GM21619 (cell line): ENCODE results near the gene RMRP.
A peak's percentile ranks its signal among the peaks of the same experiment; 100 is the strongest.
"Not testable (repeated sequence)": the region's sequence is repeated elsewhere in the genome, so short reads cannot be mapped to it uniquely, and the experiment has no call there.

Experiments used
- ATAC-seq: cut with Tn5 transposase; IDR thresholded peaks from one replicate; pipeline ENCODE4 v1.9.1; 2021; ENCODE audit not compliant: unreplicated experiment

Gene RMRP

GRCh38 chr9:35615981-35616680 is 41.7 kb downstream of the RMRP start:
- ATAC-seq = no peak

GRCh38 chr9:35612843-35613242 is 45.0 kb downstream of the RMRP start:
- no peak for ATAC-seq

DNA sequence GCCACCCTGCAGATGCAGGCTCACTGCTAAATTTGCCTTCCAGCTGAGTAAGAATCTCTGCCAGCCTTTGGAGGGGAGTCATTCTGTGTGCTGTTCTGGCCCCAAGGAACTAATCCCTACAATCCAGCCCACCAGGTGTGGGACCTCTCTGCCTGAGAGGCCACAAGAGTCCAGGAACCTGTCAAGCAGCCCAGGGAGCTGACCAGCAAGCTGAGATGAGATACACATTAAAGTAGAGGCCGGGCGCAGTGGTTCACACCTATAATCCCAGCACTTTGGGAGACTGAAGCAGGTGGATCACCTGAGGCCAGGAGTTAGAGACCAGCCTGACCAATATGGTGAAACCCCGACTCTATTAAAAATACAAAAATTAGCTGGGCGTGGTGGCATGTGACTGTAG is 45.8 kb downstream of the RMRP start:
- ATAC-seq = not testable (repeated sequence)

DNA sequence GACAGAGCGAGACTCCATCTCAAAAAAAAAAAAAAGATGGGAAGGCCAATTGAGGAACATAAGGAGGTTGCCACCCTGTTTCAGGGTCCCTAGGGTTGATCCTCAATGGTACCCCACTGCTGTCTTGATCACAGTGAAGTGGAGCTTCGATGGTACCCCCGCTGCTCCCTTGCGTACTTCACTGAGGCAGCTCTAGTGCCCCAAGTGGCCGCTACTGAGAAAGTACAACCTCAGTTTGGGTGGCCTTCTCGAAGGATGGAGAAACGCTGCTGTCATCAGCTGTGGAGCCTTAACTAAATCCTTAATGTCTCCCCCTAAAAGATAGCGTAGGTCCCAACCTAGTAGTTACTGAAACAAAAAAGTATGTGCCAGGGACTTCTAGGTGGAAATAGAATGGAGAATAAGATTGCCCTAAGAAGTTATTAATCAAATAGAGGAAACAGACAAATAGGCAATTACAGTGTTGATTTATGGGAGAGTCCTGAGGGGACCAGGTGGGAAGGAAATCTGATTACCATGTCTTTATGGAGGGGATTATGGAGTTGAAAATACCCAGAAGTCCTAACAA is 46.5 kb downstream of the RMRP start:
- peak; percentile 58 for ATAC-seq

DNA sequence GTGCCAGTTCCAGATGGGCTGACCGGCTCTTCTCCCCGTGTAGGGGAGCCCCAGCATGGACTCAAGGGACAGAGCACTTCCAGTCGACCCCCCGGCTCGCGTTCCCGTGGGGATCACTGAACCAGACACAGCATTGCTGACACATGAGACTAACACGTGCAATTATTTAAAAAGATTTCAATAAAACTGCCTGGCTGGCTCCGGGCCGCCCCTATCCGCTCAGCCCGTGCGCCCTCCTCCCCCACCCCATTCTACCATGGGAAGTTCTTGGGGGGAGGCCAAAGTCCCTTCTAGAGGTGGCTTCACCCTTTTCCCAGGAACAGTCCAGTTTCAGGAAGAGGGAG is 48.0 kb downstream of the RMRP start:
- no peak for ATAC-seq

DNA sequence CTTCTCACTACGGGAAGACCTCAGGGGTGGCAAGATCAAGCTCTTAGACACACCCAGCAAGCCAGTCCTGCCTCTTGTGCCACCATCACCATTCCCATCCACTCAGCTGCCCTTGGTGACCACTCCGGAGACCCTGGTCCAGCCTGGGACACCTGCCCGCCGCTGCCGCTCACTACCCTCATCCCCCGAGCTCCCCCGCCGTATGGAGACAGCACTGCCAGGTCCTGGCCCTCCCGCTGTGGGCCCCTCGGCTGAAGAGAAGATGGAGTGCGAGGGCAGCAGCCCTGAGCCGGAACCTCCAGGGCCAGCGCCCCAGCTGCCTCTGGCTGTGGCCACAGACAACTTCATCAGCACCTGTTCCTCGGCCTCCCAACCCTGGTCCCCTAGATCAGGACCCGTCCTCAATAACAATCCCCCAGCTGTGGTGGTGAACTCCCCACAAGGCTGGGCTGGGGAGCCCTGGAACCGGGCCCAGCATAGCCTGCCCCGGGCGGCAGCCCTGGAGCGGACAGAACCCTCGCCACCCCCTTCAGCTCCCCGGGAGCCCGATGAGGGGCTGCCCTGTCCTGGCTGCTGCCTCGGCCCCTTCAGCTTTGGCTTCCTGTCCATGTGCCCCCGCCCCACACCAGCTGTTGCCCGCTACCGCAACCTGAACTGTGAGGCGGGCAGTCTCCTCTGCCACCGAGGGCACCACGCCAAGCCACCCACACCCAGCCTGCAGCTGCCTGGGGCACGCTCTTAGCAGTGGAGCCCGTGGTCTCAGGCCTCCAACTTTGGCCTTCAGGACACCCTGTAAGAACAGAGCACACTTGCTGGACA is 48.6 kb downstream of the RMRP start:
- ATAC-seq = no peak

DNA sequence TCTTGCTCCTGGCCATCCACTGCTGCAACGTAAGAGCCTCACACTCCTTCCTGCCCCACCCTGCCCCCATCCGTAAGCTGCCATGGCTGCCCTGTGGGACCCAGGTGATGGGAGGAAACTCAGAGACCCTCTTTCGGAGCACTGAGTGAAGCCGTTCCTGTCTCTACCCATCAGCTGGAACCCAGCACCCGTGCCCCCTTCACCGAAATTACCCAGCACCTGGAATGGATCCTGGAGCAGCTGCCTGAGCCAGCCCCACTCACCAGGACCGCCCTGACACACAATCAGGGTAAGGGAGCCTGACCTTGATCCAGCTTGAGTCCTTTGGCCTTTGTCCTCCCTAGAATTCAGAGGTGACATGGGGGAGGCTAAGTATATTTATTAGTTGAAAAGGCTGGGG is 49.6 kb downstream of the RMRP start:
- ATAC-seq = no peak
